Measurements from ENCODE around the gene GSKIP. TPM values are rescaled to one million over a fixed set of nuclear protein-coding genes. Genes with fewer than 3 reads are reported as not detected.

Gene GSKIP
- total RNA-seq, 2 experiments from 2014 or later: 10.3 to 11.9 TPM

GRCh38 chr14:96407935-96408570 is 44.7 kb downstream of the GSKIP start:
- Histone ChIP-seq H3K27ac (ENCODE audit: low read depth in 1 of 2, low read length in 2 of 2) (no peak overlapping the region), H3K9me3 (ENCODE audit: control insufficient read depth in 1 of 2, insufficient read depth in 1 of 2, low read length in 2 of 2) (no peaks in the 10 kb centered on the region), H3K36me3 (ENCODE audit: insufficient read depth, low read length) (no peaks in the 10 kb centered on the region), H3K4me3 (ENCODE audit: low read length) (no peak overlapping the region), H3K4me1 (ENCODE audit: insufficient read depth, low read length) (no peaks in the 10 kb centered on the region), H3K27me3 (ENCODE audit: control insufficient read depth in 1 of 2, insufficient read depth in 2 of 2, low read length in 2 of 2) (no peaks in the 10 kb centered on the region)
- no peak for TF ChIP-seq CTCF (IDR thresholded peaks at IDR 0.05)
- no peak for ATAC-seq (ENCODE audit: poor library complexity)
- no peaks in the 10 kb centered on the region for H3K36me3 Mint-ChIP-seq (ENCODE audit: low read depth)
- H3K9me3 Mint-ChIP-seq: no peaks in the 10 kb centered on the region
- H3K4me3 Mint-ChIP-seq: no peak overlapping the region
- no peaks in the 10 kb centered on the region for H3K27me3 Mint-ChIP-seq
- intact Hi-C loops (cut with DNase I, micrococcal nuclease): no loop called here
- ChIA-PET POLR2A (no interaction called here), CTCF (no interaction called here)
- no peak for DNase-seq
- no peak overlapping the region for H3K27ac Mint-ChIP-seq
- H3K4me1 Mint-ChIP-seq (ENCODE audit: low read depth): no peaks in the 10 kb centered on the region

GRCh38 chr14:96408608-96409007 is 45.3 kb downstream of the GSKIP start:
- CTCF ChIA-PET: no interaction called here

DNA sequence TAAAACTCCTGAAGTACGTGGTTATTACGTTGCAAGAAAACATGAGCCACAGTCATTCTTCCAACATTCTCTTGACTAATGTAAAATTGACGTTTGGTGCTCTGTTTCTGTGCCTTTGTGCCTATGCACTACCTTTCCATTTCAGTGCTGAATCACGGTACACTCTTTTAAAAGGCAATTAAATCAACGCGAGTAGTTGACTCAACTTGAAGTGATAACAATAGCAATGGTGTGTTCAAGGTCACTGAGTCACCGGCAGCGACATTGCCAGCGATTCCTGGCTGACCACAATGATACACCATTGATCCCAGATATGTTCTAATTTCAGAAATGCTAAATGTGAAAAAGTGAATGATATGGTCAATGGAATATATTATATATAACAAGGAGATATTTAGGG is 46.4 kb downstream of the GSKIP start:
- DNase-seq (no peak), ATAC-seq (ENCODE audit: poor library complexity) (no peak)
- no peak overlapping the region for H3K4me3 Mint-ChIP-seq
- no peaks in the 10 kb centered on the region for H3K4me1 Mint-ChIP-seq (ENCODE audit: low read depth)
- H3K9me3 Mint-ChIP-seq: no peaks in the 10 kb centered on the region
- H3K27ac ChIP-seq (ENCODE audit: low read depth in 1 of 2, low read length in 2 of 2): no peak overlapping the region
- no peaks in the 10 kb centered on the region for H3K27me3 Mint-ChIP-seq
- intact Hi-C loops (cut with DNase I, micrococcal nuclease): no loop called here
- H3K9me3 ChIP-seq (ENCODE audit: control insufficient read depth in 1 of 2, insufficient read depth in 1 of 2, low read length in 2 of 2): no peaks in the 10 kb centered on the region
- H3K4me3 ChIP-seq (ENCODE audit: low read length): no peak overlapping the region
- no peaks in the 10 kb centered on the region for H3K36me3 Mint-ChIP-seq (ENCODE audit: low read depth)
- TF ChIP-seq CTCF (IDR thresholded peaks at IDR 0.05): no peak
- H3K4me1 ChIP-seq (ENCODE audit: insufficient read depth, low read length): no peaks in the 10 kb centered on the region
- ChIA-PET POLR2A (no interaction called here), CTCF (no interaction called here)
- no peak overlapping the region for H3K27ac Mint-ChIP-seq
- no peaks in the 10 kb centered on the region for H3K27me3 ChIP-seq (ENCODE audit: control insufficient read depth in 1 of 2, insufficient read depth in 2 of 2, low read length in 2 of 2)
- H3K36me3 ChIP-seq (ENCODE audit: insufficient read depth, low read length): no peaks in the 10 kb centered on the region

More at GRCh38 chr14:96408608-96409007, 45.3 kb downstream of the GSKIP start:
- TF ChIP-seq CTCF (IDR thresholded peaks at IDR 0.05): no peak
- Mint-ChIP-seq H3K4me3 (no peak overlapping the region), H3K4me1 (ENCODE audit: low read depth) (no peaks in the 10 kb centered on the region), H3K36me3 (ENCODE audit: low read depth) (no peaks in the 10 kb centered on the region), H3K27me3 (no peaks in the 10 kb centered on the region), H3K27ac (no peak overlapping the region), H3K9me3 (no peaks in the 10 kb centered on the region)
- Histone ChIP-seq H3K27ac (ENCODE audit: low read depth in 1 of 2, low read length in 2 of 2) (no peak overlapping the region), H3K36me3 (ENCODE audit: insufficient read depth, low read length) (no peaks in the 10 kb centered on the region), H3K27me3 (ENCODE audit: control insufficient read depth in 1 of 2, insufficient read depth in 2 of 2, low read length in 2 of 2) (no peaks in the 10 kb centered on the region), H3K9me3 (ENCODE audit: control insufficient read depth in 1 of 2, insufficient read depth in 1 of 2, low read length in 2 of 2) (no peaks in the 10 kb centered on the region), H3K4me1 (ENCODE audit: insufficient read depth, low read length) (no peaks in the 10 kb centered on the region), H3K4me3 (ENCODE audit: low read length) (no peak overlapping the region)
- POLR2A ChIA-PET: no interaction called here
- DNase-seq (no peak), ATAC-seq (ENCODE audit: poor library complexity) (no peak)
- intact Hi-C loops (cut with DNase I, micrococcal nuclease): no loop called here
